Neural cell (in vitro differentiated cells): ENCODE results near the gene UGT1A3.

ENCODE experiments used
- POLR2AphosphoS5 ChIP-seq: IDR thresholded peaks from 2 replicates; pipeline ENCODE4 v1.6.1; 2012
- SMC3 ChIP-seq: fragments of 450-650 bp; conservative IDR thresholded peaks from 2 replicates; pipeline ENCODE4 v1.6.1; 2014; ENCODE audit warnings: antibody characterized with exemption, mild to moderate bottlenecking, moderate library complexity; ENCODE audit not compliant: poor library complexity

DNA sequence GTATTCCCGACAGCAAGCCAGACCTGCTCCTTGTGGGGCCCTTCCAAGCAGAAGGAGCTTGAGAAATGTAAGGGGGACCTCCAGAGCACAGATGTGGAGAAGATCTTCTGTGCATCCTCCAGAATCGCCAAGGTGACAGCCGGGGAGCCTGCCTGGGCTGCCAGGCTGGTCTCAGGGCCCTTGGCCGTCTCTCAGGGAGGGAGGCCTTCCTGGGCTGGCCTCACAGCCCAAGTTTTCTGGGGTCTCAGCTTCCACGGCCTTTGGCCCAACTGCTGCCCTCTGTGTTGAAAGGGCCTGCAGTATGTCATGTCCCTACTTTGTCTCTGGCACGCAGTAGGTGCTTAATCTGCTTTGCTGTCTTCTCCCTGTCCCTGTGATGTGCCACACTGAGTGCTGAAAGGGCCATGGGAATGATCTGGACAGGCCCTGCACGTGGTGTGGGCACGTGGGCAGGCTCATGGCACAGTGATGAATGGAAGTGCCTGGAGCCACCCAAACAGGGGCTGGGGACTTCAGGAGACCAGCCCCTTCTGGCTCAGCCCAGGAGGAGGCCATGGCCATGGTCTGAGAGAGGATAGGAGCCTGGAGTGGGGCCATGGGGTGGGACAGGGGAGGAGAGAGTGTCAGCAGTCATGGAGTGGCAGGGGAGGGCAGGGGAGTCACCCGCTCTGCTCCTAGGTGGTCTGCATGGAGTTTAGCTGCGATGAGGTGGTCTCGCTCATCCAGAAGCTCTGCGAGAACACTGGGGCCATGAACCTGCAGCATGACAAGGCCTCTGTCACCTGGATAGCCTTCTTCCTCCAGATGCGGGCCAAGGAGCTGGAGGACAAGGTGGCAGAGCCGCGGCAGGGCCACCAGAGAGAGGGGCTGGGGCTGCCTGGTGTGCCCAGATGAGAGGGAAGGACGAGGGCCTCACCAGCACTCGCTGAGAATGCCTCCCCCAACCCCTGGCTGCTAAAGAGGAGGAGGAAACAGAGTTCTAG is 90.1 kb downstream of the UGT1A3 start:
- TF ChIP-seq POLR2AphosphoS5 (no peak), SMC3 (no peak)
